Activated CD4-positive, CD25-positive, alpha-beta regulatory T cell treated with anti-CD3 and anti-CD28 coated beads, Interleukin-2, amount 50 U/mL, for 16 hours (primary cell): ENCODE measurements around the gene STAP2.

Experiments used
- DNase-seq: peaks from one replicate; pipeline ENCODE4 v3.0.0-alpha.2; 2020; ENCODE audit warnings: low read depth, low spot score

Gene STAP2

GRCh38 chr19:4338441-4339355, at the start of gene STAP2:
Gene STAP2 (minus strand): TSS chr19:4338827. CDS start chr19:4338753, 74 bp downstream.
- no peak for DNase-seq

- DNase-seq = no peak
Observed at GRCh38 chr19:4386041-4386782, 47.6 kb upstream of the STAP2 start.

DNA sequence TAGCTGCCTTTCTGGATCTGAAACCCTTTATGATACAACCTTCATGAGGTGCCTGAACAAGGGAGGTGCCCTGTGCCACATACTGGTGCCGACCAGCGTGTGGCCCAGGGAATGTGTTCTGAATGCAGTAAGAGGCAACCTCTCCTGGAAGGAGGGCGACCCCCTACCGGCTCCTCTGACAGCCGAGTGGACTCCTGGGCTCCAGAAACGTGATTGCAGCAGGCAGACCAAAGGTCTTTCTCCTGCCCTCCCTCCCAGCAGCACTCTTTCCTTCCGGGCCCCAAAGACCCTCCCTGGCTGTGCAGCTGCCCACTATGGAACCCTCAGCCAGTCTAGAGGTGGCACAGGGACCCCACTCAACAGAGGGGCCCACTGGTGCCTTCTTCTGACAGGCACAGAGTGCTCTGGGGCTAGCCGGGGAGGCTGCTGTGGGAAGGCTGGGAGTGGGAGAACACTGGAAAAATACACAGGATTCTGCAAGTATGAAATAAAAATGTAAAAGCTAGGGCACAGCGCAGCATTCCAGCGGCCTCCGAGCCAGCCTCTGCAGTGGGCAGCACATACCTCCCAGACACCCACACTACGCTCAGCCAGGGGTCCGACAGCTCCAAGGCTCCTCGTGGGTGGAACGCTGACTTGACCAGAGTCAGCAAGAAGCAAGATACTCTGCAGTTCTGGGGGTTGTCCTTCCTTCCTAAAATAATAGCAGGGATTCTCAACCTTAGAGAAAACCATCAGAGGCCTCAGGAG, 46.8 kb upstream of the STAP2 start:
- DNase-seq = no peak

GRCh38 chr19:4380254-4380727, 41.7 kb upstream of the STAP2 start:
- peak; percentile 21 for DNase-seq

GRCh38 chr19:4379383-4380253, 41.0 kb upstream of the STAP2 start:
- DNase-seq = no peak

GRCh38 chr19:4378886-4379285, 40.3 kb upstream of the STAP2 start:
- no peak for DNase-seq

DNA sequence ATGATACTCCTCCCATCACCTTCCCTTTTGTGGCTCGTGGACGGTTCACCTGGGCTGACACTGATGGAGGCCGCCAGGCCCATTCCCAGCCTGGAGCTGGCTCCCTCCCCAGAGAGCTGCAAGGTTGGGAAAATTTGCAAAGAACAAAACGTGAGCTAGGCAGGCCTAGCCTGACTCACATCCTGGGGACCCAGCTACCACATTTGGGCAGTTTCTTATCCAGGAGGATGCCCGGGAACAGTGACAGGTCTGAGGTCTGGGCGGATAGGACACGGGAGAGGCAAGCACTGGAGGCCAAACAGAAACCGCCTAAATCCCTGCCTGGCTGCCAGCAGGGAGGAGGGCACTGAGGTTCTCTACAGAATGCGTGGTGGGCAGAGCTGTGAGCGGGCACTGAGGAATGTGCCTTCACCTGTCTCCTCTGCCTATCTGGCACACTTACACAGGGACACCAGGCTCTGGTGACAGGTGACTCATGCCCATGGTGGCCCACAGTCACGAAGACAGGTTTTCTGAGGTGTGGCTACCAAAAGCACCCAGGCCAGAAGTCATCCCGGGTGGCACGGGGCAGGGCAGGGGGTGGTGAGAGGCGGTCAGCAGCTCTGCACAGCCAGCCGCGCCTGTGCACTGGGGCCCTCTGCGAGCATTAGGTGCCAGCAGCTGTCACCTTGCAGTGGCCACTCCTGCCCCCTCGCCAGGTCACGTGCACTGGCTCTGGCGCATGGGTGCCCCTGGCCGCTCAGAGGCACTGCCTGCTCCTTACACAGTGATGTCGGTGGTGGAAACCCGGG, 38.6 kb upstream of the STAP2 start:
- no peak for DNase-seq

GRCh38 chr19:4376671-4376990, 38.0 kb upstream of the STAP2 start:
- no peak for DNase-seq

DNA sequence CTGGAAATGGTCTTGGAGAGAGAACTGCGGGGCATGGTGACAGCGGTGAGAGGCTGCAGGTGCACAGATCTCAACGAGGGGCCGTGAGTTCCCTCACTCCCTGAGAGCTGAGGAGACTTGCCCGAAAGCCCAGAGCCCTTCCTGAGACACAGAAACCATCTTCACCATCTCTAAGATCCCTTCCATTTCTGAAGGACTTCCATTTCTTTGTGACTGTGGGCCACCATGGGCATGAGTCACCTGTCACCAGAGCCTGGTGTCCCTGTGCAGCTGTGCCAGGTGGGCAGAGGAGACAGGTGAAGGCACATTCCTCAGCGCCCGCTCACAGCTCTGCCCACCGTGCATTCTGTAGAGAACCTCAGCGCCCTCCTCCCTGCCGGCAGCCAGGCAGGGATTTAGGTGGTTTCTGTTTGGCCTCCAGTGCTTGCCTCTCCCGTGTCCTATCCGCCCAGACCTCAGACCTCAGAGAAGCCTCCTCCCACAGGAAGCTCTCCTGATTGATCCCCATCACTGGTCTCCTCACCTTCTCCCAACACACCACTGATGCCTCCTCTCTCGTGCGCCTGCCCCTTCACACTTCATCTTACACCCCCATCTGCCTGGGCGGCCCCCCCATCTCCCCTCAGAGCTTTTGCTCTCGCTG, 37.5 kb upstream of the STAP2 start:
- DNase-seq = no peak

- no peak for DNase-seq
Observed at GRCh38 chr19:4375164-4376027, 36.8 kb upstream of the STAP2 start.

DNA sequence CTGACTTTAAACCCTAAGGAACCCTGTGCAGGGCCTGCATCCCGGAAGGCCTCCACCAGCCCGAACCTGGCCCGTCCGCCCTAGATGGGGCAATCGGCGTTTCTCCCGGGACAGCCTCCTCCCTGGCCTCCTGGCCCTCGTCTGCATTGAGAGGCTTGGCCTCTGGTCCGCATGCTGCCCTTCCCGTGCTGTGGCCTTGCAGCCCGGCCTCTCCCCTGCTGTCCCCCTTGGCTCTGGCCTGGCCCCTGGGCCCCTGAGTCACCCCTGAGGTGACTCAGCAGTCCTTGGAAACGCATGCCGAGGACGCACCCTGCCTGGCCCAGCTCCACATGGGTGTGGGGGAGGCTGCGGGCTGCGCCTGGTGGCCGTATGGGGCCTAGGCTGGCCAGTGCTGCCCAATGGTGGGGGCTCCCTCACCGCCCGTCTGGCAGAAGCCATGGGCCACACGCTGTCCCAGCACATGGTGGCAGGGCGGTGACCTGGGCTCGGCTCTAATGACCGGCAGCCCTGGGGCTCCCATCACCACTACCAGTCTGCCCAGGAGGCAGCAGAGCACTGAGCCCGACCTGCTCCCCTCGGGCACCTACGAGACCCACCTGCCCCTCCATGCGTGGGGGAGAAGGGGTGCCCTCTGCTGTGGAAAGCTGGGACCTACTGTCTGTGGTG, 36.0 kb upstream of the STAP2 start:
- no peak for DNase-seq

DNA sequence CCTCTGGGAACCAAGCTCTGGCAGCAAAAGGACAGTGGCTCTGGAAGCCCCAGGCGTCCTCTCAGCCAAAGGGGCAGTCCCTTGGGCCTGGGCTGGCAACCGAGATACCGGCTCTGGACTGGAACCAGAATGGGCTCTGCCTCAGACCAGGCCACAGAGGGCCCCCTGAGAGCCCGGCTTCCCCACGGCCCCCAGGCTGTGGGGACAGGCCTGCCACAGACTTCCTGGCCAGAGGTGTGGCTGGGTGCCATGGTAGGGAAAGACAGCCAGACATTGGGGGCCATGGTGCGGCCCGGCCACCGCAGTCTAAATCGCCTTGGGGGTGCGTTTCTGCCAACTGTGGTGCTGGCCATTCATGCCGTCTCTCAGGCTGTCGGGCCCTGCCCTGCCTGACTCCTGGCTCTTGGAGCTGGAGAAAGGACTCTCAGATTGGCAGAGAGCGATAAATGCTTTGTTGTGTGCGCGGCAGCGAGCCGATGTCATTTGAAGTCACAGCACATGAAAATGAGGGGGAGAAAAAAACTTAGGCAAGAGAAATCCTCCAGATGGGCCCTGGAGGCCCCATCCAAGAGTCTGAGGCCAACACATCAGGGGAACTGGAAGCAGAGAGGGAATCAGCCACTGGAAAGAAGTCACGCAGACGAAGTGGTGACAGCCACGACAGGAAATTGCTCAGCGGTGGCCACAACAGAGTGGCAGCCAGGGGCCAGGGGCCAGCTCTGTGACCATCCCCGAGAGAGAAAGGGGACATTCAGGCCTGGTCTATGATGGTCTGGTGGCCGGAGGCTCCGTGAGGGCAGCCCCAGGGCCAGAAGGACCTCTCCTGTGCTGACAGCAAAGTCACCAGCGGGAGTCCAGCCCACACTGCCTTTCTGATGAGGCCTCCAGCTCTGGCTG, 35.2 kb upstream of the STAP2 start:
- DNase-seq = no peak

DNA sequence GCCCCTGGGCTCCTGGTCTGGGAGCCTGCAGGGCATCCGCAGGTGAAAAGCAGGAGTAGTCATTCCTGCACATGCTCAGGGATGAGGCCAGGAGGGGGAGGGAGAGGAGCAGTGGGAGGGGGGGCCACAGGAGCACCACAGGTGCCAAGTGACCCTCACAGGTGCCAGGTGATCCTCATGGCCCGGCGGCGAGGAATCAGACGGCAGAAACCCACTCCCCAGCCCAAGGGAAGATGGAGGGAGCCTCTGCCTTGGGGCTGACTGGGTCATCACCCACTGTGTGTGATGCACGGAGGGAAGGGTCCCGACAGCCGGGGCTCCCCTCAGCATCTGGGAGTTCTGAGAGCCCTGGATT, 34.4 kb upstream of the STAP2 start:
- no peak for DNase-seq

- DNase-seq = no peak
Observed at GRCh38 chr19:4372165-4373012, 33.8 kb upstream of the STAP2 start.

DNA sequence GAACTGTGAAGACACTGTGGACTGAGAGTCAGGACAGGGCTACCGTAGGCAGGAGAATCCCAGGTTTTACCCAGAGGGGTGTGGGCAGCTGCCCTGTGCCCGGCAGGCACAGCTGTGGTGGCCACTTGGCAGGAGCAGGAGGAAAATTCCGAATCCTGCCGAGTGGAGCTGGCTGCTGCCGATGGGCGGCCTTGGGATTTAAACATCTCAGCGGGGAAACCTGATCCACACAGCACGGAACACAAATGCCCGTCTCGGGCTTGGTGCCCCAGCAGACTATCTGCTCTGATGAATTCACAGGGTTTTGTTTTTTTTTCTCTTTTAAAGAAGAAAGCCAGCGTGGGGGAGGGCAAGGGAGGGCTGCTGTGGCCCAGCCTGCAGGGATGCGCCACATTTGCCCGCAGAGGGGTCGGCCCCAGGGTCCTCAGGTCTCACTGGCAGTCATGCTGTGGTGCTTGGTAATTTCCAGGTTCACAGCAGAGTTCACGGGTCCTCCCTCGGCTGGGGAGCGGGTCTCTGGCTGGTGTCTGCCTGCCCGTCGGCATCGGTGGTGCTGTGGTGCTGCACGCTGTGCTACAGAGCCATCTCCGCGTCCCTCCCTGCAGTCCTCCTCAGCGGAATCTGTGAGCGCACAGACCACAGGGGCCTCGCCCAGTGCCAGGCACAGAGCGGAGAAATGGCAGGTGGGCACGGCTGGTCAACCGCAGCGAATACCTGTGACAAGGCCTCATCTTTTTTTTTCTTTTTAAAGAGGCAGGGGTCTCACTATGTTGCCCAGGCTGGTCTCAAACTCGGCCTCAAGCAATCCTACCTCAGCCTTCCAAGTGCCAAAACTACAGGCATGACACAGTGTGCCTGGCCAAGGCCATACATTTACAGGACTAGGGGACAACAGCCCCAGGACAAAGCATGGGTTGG, 32.9 kb upstream of the STAP2 start:
- no peak for DNase-seq
